Neural progenitor cell (in vitro differentiated cells): Measurements from ENCODE around the gene DMTF1.

Experiments
- EZH2 ChIP-seq: fragments of 200-600 bp; sonication (generic); IDR thresholded peaks from 2 replicates; pipeline ENCODE4 v1.6.1; 2017; ENCODE audit warnings: antibody characterized with exemption, mild to moderate bottlenecking, moderate library complexity
- EZH2phosphoT487 ChIP-seq: fragments of 200-600 bp; sonication (generic); IDR thresholded peaks from 2 replicates; pipeline ENCODE4 v1.6.1; 2017; ENCODE audit warnings: antibody characterized with exemption
- TF ChIP-seq, protein P1 (sequence below): fragments of 200-600 bp; sonication (generic); IDR thresholded peaks from 2 replicates; pipeline ENCODE4 v1.5.1; 2017; ENCODE audit warnings: antibody characterized with exemption, mild to moderate bottlenecking

DNA sequence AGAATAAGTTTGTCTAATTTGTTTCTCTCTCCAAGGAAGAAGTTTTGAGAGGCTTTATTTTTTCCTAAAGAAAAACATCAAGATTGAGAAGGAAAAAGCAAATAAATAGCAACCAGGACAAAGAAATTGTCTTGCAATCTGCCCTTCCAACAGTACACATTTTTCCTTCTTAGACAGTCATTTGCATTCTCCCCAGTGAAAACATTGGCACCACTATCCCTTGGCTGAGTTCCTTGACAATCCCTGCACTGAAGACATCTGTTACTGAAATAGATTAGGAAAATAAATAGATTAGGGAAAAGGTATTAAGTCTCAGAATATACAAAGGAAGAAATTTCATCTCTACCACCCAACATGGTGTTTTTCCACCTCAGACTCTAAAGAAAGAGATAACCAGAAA lies 79.5 kb downstream of the DMTF1 start:
- TF ChIP-seq EZH2: no peak
- TF ChIP-seq, protein P1, sequence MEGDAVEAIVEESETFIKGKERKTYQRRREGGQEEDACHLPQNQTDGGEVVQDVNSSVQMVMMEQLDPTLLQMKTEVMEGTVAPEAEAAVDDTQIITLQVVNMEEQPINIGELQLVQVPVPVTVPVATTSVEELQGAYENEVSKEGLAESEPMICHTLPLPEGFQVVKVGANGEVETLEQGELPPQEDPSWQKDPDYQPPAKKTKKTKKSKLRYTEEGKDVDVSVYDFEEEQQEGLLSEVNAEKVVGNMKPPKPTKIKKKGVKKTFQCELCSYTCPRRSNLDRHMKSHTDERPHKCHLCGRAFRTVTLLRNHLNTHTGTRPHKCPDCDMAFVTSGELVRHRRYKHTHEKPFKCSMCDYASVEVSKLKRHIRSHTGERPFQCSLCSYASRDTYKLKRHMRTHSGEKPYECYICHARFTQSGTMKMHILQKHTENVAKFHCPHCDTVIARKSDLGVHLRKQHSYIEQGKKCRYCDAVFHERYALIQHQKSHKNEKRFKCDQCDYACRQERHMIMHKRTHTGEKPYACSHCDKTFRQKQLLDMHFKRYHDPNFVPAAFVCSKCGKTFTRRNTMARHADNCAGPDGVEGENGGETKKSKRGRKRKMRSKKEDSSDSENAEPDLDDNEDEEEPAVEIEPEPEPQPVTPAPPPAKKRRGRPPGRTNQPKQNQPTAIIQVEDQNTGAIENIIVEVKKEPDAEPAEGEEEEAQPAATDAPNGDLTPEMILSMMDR: no peak
- no peak for TF ChIP-seq EZH2phosphoT487
